ENCODE measurements around the gene CENPV.
A peak's percentile ranks its signal among the peaks of the same experiment; 100 is the strongest.
"Not testable (repeated sequence)": the region's sequence is repeated elsewhere in the genome, so short reads cannot be mapped to it uniquely, and the experiment has no call there.

CENPV gene

DNA sequence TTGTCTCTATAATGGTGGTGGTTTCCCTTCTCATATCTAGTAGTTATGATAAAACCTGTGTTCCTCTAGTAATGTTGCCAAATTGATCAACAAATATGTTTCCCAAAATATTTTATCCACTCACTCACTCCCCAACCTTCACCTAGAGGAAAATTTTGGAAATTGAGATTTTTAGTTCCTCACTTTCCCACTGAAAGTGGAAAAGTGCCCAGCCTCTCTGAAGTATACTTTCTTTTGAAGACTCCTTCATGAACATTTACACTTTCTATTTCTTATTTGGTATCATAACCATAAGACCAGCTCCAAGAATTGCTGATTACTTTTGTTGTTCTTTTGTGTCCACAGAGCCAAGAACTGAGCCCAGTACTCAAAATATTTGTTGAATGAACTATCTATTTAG is 5.1 kb upstream of the CENPV start:
- DNase-seq = no peak

DNA sequence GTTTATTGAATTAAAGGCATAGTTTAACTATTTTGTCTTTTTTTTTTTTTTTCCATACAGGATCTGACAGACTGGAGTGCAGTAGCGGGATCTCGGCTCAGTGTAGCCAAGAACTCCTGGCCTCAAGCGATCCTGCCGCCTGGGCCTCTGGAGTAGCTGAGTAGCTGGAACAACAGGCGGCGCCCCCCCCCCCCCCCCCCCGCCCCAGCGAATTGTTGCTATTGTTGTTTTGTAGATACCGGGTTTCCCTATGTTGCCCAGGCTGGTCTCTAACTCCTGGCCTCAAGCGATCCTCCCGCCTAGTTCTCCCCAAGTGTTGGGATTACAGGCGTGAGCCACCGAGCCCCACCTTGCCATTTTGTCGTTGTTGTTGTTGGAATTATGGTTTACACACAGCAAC is 1.3 kb upstream of the CENPV start:
- no peak for DNase-seq

DNA sequence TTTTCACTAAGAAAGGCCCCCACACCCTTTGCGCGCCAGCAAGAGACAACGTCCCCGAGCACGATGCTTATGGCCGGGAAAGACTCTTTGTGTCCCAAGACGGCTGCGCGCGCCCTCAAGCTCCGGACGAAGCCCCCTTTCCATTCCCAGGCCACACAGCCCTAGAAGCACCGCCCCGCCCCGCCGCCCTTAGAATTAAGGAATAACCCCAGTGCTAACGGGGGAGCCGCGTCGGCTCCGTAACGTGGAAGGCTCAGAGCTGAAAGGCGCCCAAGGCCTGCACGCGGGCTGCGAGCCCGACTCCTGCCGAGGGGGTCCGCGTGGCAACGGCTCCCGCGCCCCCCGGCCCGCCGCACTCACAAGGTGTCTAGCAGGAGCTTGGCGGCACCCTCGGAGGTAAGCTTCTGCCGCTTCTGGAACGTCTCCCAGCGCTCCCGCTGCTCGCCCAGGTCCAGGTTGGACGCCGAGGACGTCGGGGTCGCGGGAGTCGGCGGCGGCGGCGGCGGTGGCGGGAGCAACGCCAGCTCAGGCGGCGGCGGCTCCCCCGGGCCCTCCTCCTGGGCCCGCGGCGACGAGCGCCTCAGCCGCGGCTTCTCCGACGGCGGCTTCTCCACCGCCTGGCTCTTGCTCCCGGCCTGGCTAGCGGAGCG is 477 bp downstream of the CENPV start:
- DNase-seq = peak; percentile 15

DNA sequence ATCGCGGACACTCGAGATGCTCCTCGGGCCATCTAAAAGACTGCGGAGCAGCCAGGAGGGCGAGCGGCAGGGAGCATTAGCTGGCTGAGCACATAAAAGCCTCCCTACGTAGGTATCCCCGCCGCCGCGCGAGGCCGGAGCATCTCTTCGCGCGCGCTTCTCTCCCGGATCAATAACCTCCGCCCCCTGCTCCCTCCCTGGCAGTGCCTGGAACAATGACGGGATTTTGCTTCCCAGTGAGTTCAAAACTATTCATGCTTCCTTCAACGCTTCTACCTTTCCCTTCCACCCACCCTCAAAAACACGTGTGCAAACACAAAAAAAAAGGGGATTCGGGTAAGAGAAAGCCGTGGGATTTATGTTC is 984 bp downstream of the CENPV start:
- peak; percentile 10 for DNase-seq

DNA sequence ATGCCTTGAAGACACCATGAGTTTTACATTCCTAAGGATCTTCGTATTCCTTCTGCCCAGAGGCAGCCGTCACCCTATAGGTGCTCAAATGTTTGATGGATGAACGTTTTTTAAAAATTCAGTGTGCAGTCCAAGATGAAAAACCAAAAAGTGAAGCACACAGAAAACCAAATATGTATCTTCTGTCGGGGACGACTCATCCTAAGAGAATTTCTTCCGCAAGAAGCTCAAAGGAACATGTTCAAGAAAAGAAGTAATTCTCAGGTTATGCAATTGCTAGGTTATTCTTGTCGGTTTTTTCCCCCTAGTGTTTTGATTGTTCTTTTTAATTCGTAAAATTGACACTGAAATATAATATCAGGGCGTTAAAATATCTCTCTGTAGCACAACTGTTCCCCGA is 1.4 kb downstream of the CENPV start:
- DNase-seq = no peak

DNA sequence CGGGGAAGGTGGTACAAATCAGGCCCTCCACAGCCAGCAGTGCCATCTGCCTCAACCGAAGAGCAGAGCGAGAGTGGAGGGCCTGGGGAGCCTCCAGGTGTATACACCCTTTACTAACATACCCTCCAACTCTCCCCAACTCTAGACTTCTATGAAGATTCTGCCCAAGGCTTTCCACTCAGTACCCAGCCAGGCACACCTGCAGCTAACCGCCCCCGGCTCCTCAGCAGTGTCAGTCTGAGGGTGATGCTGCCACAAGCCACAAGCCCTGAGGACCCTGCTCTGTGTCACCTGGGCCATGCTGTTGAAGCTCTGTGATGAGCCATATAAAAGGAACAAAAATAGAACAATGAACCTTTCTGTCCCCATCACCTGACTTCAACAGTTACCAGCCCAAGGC is 3.8 kb downstream of the CENPV start:
- DNase-seq = no peak

DNA sequence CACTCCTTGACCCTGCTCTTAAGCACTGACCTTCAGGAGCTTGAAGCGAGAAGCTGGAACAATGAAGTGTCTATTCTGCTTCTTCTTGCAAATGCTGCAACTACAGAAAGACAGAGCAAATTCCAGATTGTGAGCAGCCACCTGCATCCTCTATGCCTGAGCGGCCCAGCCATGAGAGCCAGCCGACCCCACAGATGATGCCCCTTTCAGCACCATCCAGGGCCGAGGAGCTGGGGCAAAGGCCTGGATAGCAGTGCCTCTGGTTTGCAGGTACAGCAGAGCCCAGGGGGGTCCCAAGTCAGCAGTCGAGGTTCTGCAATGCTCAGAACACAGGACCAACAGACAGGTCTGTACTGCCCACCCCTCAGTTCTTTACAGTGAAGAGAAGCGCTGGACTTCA is 4.7 kb downstream of the CENPV start:
- no peak for DNase-seq

DNA sequence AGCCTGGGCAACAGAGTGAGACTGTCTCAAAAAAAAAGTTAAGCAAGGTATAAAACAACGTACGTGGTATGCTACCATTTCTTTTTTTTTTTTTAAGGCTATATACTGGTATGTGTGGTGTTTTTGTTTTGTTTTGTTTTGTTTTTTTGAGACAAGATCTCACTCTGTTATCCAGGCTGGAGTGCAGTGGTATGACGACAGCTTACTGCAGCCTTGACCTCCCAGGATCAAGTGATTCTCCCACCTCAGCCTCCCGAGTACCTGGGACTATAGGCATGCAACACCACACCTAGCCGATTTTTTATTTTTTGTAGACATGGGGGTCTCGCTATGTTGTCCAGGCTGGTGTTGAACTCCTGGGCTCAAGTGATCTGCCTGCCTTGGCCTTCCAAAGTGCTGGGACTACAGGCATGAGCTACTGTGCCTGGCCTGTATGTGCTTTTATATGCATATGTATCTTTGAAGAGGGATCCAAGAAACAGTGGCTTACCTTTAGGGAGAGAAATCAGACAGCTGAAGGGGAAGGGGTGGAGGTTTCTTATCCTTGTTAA is 6.5 kb downstream of the CENPV start:
- DNase-seq = no peak

DNA sequence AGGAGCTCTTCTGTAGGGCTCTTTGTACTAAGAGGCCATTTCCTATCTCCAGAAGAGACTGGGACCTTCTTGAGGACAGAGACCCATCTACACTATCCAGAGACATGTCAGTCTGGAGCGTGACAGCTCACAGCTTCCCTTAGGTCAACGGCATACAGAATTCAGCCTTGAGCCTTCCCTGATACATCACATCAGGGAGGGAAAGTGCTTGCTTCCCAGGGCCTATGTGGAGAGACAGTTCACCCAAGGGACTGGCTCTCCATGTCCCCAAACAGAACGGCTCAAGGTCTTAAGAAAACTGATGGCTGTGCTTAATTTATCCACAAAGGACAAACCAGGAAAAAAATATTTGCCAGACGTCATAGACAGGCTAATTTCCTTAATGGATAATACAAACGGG is 7.7 kb downstream of the CENPV start:
- no peak for DNase-seq

DNA sequence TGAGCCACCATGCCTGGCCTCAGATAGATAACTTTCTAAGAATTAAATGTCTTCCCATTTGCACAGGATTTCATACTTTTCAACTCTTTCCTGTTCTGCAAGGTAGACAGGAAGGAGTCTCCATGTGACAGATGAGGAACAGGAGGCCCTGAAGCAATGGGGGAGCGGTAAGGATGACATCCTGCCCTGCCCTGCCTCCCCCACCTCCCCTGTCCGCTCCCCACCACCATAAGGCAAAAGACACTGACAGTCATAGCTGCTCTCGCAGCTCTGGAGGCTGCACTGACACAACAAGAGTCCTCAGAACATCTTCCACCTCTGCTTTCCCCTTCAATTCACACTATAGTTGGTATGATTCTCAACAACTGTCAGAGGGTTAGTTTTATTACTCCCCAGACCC is 9.7 kb downstream of the CENPV start:
- no peak for DNase-seq

DNA sequence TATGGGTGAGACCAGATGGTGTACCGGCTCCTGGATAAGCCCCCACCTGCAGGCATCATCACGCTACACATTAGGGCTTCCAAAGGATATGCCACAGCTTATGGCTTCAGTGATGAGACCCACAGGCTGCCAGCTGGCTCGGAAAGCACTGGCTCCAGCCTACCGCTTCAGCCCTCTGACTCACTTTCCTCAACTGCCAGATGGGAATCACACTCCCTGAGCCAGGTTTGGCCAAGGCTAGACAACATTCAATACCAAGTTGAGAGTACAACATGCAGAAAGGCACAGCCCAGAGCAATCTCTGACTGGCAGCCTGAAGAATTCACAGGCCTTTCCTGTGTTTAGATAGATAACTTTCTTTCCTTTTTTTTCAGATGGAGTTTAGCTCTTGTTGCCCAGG is 10.3 kb downstream of the CENPV start:
- DNase-seq = no peak

DNA sequence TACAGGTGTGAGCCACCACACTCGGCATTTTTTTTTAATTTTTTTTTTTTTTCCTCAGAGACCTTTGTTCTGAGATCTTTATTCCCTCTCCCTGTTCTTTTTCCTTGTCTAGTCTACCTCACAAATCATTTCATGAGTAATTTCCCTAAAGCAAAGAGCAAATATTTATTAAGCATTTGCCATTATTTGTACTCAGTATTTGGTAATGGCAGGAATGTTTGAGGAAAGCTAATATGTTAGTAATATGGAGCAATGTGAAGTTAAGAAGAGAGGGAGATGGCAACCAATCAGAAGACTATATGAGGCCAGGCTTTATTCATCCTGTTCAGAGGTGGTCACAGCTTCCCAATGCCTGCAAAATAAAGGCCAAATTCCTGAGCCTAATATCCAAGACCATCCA is 13.3 kb downstream of the CENPV start:
- DNase-seq = no peak

DNA sequence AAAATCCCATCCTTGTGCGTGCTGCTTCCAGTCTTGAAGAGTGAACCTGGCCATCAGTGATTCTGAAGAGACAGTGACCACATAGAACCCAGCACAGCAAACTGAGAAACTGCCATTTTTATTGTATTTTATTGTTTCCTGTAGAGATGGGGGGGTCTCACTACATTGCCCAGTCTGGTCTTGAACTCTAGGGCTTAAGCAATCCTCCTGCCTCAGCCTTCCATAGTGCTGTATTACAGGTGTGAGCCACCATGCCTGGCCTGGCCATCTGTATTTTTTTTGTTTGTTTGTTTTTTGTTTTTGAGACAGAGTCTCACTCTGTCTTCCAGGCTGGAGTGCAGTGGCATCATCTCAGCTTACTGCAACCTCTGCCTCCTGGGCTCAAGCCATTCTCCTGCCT is 13.9 kb downstream of the CENPV start:
- no peak for DNase-seq

DNA sequence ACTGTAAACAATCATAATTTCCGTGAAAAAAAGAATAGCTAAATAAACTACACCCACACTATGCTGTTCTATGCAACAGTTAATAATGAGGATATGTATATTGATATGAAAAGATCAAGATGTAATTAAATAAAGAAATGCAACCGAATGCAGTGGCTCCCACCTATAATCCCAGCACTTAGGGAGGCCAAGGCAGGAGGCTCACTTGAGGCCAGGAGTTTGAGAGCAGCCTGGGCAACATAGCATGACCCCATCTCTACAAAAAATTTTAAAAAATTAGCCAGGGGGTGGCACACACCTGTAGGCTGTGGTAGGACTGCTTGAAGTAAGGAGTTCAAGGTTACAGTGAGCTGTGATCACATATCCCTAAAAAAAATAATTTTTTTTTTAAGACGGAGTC is 14.9 kb downstream of the CENPV start:
- DNase-seq = no peak

DNA sequence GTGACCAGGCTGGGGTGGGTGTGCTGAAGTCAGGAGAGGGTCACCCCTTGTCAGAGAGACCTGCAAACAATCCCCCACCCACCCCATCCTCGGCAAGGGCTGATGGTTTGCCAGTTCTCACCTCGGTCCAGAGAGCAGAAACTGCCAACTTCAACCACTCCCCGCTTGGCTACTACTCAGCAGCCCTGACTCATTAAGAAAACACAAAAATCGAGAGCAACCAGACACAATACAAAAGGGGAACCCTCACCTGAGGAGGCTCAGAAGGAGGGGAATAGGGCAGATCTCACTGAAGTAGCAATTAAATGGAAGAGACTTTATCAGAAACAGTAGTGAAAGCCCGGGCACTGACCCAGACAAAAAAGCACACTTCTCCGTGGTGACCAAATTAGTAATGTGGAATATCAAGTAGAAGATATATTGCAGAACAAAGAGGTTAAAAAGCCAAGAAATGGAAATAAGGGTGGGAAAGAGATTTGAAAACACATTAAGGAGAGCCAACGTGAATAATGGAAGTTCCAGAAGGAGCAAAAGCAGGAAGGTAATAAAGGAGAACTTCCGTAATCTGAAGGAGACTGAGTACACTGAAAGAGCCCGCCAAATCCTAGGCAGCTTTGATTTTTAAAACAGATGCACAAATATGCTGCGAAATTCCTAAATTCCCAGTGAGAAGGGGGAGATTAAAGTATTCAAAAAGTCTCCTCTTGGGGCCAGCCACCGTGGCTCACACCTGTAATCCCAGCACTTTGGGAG is 23.6 kb downstream of the CENPV start:
- DNase-seq = no peak

DNA sequence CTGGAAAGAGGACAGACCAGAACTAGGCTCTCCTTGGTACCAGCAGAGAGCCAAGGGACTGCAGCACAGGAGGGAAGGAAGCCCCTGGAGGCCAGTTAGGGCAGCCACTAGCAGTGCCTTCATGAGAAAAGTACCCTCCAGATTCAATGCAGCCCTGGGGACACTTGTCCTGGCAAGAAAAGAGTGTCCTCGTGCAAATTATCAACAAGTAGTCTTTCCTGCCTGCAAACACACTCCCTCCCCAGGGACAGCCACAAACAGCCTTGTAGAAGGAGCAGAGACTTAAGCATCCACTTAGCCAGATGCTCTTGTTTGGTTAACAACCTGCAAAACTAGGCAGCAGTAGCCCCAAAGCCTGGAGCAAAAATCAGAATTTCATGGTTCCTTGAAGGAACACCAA is 24.3 kb downstream of the CENPV start:
- DNase-seq = no peak

DNA sequence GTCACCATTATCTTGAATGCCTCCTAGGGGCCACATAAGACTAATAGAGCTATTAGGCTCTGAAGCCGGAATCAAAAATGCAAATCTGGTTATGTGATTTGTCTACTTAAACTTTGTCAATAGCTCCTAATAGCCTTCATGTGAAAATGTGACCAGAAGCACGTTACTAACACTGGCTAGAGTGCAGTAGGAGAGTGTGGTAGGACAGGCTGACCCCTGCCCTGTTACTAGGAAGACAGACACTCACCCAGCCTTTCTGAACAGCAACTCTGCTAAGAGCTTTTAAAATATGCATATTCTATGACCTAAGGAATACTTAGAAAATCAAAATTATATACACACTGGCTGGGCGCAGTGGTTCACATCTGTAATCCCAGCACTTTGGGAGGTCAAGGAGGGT is 26.3 kb downstream of the CENPV start:
- DNase-seq = no peak

DNA sequence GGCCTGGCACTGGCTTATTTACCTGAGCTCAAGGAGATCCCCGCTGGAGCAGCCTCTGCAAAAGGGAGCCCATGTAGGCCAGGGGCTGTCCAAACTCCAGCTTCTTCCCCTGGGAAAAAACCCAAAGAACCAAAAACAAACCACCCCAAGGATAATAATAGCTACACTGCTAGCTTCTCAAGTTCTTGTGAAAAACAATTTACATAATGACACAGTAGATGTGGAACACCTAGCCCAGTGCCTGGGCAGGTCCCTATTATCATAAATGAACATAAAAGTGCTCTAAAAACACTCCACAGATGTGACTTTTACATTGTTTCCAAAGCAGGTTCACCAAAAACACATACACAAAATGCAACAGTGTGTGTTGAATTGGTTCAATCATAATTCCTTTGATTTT is 27.3 kb downstream of the CENPV start:
- no peak for DNase-seq

DNA sequence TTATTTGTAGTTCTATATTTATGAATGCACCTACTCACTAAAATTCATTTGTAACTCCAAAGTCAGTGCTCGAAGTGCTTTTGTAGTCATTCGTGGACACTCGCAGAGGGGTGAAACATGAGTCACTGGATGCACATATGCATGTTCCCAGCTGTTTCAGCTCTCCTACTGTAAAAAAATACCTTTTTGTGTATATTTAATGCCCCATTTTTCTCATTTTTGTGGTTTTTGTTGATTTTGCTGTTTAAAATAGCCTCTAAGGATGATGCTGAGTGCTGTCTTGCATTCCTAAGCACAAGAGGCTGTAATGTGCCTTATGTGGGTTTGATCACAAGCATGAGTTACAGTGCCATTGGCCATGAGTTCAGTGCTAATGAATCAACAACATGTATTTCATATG is 30.6 kb downstream of the CENPV start:
- DNase-seq = no peak

DNA sequence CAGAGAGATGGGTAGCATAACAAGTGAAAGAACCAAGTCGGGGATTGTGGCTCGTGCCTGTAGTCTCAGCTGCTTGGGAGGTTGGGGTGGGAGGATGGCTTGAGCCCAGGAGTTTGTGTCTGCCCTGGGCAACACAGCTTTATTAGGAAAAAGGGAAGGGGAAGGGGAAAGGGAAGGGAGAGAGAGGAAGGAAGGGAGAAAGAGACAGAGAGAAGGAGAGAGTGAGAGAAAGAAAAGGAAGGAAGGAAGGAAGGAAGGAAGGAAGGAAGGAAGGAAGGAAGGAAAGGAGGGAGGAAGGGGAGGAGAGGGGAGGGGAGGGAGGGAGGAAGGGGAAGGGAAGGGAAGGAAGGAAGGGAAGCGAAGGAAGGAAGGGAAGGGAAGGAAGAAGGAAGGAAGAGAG is 33.3 kb downstream of the CENPV start:
- DNase-seq = no peak

DNA sequence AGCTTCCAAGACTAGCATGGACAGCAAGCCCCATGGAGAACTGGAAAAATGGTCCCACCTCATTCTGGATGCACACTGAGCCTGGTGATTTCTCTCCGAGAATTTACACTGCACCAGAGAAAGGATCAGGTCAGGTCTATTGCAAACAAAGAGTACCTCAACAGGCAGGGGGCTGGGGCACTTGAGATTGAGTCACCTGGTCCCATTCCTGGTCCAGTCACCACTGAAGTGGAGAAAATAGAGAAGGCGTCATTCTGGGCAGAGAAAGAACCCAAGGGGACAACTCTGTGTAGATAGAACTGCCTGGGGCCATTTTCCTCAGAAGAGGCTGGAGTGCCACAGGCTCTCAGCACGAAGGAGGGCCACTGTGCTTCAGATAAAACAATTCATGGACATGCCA is 38.4 kb downstream of the CENPV start:
- no peak for DNase-seq

DNA sequence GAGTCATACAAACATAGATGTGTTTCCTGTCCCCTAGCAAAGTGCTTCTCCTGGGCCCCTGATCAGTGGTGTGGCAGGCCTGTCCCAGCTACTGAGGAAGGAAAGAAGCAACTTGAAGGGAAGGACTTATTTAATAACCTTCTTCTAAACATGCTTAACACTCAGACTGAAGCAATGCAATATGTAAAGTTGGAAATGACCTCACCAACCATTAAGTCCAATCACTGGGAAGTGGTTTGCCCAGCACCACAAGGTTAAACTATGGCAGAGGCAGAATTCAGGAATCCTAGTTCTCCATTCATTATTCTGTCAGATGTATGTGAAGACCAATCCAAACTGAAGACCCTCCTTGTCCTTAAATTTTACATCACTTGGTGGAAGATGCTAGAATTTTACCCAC is 39.1 kb downstream of the CENPV start:
- DNase-seq = no peak

DNA sequence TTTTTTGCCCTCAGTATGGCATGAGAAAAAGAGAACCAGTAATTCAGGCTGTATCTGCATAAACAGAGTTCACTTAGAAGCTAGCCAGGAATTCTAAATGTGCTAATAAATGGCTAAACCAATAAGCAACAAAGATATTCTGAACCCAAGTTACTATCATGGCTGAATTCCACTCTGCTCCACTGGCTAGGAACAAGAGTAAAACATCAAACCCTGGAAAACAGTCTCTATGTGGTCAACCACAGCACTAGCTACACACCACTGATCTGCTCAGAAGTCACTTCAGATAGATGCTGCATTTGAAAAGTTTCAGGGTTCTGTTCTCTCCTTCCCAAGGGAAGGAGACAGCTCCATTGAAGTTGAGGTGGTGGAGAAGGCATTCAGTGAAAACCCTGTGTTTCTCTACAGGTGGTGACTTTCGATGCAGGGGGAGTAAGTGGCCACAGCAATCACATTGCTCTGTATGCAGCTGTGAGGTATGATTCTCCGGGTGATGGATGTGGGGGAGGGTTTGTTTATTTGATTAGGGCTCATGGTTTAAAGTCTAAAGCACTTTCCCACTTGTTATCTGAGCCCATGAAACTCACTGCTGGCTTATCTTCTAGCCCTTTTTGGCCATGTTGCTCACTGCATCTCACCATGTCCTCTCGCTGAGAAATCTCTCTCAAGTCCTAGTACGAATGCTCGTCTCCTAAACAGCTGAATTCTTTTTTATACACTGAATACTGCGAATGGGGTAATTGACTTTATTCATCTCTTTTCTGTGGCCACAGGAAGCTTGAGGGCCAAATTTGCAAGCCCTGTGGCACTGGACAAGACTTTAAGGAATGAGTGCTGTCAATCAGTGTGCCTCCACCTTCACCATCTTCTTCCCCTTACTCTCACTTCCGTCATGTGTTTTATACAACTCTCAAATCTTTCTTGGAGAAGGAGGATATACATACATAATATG is 39.9 kb downstream of the CENPV start:
- DNase-seq = no peak

DNA sequence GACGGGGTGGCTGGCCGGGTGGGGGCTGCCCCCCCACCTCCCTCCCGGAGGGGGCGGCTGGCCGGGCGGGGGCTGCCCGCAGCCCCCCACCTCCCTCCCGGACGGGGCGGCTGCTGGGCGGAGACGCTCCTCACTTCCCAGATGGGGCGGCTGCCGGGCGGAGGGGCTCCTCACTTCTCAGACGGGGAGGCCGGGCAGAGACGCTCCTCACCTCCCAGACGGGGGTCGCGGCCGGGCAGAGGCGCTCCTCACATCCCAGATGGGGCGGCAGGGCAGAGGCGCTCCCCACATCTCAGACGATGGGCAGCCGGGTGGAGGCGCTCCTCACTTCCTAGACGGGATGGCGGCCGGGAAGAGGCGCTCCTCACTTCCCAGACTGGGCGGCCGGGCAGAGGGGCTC is 41.2 kb downstream of the CENPV start:
- DNase-seq = not testable (repeated sequence)

Measured in CD4-positive, alpha-beta T cell treated with Interleukin-10 for 1 hour (primary cell).